Heart left ventricle (tissue), 16 donors: ENCODE measurements around the gene DAP. TPM values are rescaled to one million over a fixed set of nuclear protein-coding genes. Genes with fewer than 3 reads are reported as not detected.

Source experiments
- ATAC-seq, 4 donors: fragments of 200-7000 bp; cut with Tn5 transposase; one replicate each; pipeline ENCODE4 v1.9.1; 2020 to 2022; ENCODE audit warnings: moderate library complexity in 4 of 4, mild to moderate bottlenecking in 3 of 4, moderate number of reproducible peaks in 1 of 4
- DNase-seq, 5 donors: peaks; one replicate each; pipeline ENCODE4 v3.0.0-alpha.2; 2020
- H3K27ac ChIP-seq, 12 donors: fragments of 200-600 bp; sonication (generic) in 4 of 12; one replicate each; pipeline versions ENCODE4 v1.5.0 to v1.8.0; 2016 to 2022; ENCODE audit warnings: mild to moderate bottlenecking in 2 of 12
- H3K27me3 ChIP-seq, 9 donors: fragments of 200-600 bp; sonication (generic) in 2 of 9; one replicate each; pipeline versions ENCODE4 v1.5.1 to v1.8.0; 2016 to 2022; ENCODE audit warnings: mild to moderate bottlenecking in 3 of 9
- H3K36me3 ChIP-seq, 9 donors: fragments of 200-600 bp; sonication (generic) in 2 of 9; one replicate each; pipeline versions ENCODE4 v1.5.0 to v1.8.0; 2018 to 2022; ENCODE audit warnings: mild to moderate bottlenecking in 2 of 9
- H3K4me1 ChIP-seq, 12 donors: fragments of 200-600 bp; sonication (generic) in 4 of 12; one replicate each; pipeline versions ENCODE4 v1.5.0 to v1.8.0; 2016 to 2022; ENCODE audit warnings: mild to moderate bottlenecking in 3 of 12
- H3K4me3 ChIP-seq, 12 donors: fragments of 200-600 bp; sonication (generic) in 4 of 12; one replicate each; pipeline versions ENCODE4 v1.5.0 to v1.8.0; 2017 to 2022; ENCODE audit warnings: mild to moderate bottlenecking in 9 of 12, moderate library complexity in 4 of 12
- H3K9me3 ChIP-seq, 12 donors: fragments of 200-600 bp; sonication (generic) in 4 of 12; one replicate each; pipeline versions ENCODE4 v1.5.0 to v1.8.0; 2016 to 2022; ENCODE audit warnings: mild to moderate bottlenecking in 1 of 12
- CTCF ChIP-seq, 12 donors: fragments of 200-600 bp; sonication (generic) in 4 of 12; IDR thresholded peaks; one replicate each; pipeline versions ENCODE4 v1.5.0 to v1.8.0; 2018 to 2022; ENCODE audit warnings: antibody characterized with exemption in 12 of 12, mild to moderate bottlenecking in 5 of 12
- POLR2A ChIP-seq, 2 donors: fragments of 450-650 bp; IDR thresholded peaks; one replicate each; pipeline ENCODE4 v1.6.1; 2017; ENCODE audit warnings: antibody characterized with exemption in 2 of 2, mild to moderate bottlenecking in 2 of 2, moderate library complexity in 2 of 2
- WGBS, 4 donors: extraction: QIAGEN DNeasy Blood & Tissue Kit in 2 of 4; methylation state at CpG; one replicate each; pipeline versions ENCODE4 v1.1.5 to v1.1.7; 2013 to 2018; 5-methylcytosine and 5-hydroxymethylcytosine counted together
- intact Hi-C, 10 donors: fragments of 100-400 bp; cut with DNase I; formaldehyde crosslinking; loops; one replicate each; pipeline versions ENCODE4 v1.11.1 to v1.14.2; 2022
- polyA plus RNA-seq, 2 donors: library from polyadenylated mRNA; stranded (reverse); fragments of 200-250 nt; gene quantifications; one replicate each; pipeline ENCODE4 v1.2.3, GENCODE V29; 2013
- total RNA-seq, 9 donors: library from RNA; depleted of rRNA in 2 of 9; stranded (reverse); fragments of >200 nt in 2 of 9; fragmentation: NEBNext Ultra II Directional in 3 of 9; extraction: Animal tissue kit (Norgen Biotek cat#: 25700) in 3 of 9; gene quantifications; one replicate each; pipeline versions ENCODE4 v1.1.0 to v1.2.4, GENCODE V29; 2016 to 2023
- donor health status: ischemic (EF 13 %, LVEDD 7.1; RV severe dilation, severe dysfunction).
- donor health status: healthy with polysubstance abuse.
- donor health status: DM: no; HTN: yes; CAD: no.
- donor health status: DM: no; HTN: no; CAD: no.
- donor health status: ischemic (EF 25% LVEDD 6.9; RV normal size, moderate dysfunction).
- donor health status: ischemic (EF 25% LVEDD 5.7; RV mildly dilated, moderate dysfunction).
- donor health status: healthy.
- donor health status: DM: yes; HTN: yes; CAD: no.
- donor health status: ischemic (EF 35%, LVEDD 5.7; RV mildly dilated, moderate dysfunction).
- donor health status: nonischemic (EF 11% LVEDD 7.7; RV severe dilation, severe dysfunction).
- donor health status: DM: yes; HTN: yes; CAD: no.
- donor health status: PGD.
- donor health status: ischemic (EF 29% LVEDD 5.4; RV normal size, mild dysfunction).
- donor health status: nonischemic (EF 23%, LVEDD 6.1; RV moderate dilation, normal function).

Gene DAP
- total and polyA plus RNA-seq, 11 donors, result 13.8 to 61.6 (median 28.5) TPM

GRCh38 chr5:10744681-10745080 is 16.4 kb downstream of the DAP start:
- Histone ChIP-seq H3K4me1 (peaks cover 0 to 36% (median 6%) of the 10 kb centered on the region in 12 donors), H3K27ac (peak overlapping the region in 7 of 12 donors; percentile 10 to 67 (median 24)), H3K4me3 (no peak overlapping the region), H3K9me3 (peaks cover 0 to 15% (median 0%) of the 10 kb centered on the region in 12 donors), H3K36me3 (peaks cover 0 to 64% (median 42%) of the 10 kb centered on the region in 9 donors), H3K27me3 (no peaks in the 10 kb centered on the region)
- peak; percentile 45 to 72 (median 63) for ATAC-seq
- TF ChIP-seq CTCF (IDR thresholded peaks at IDR 0.05), result no peak
- TF ChIP-seq POLR2A (IDR thresholded peaks at IDR 0.05), result no peak
- DNase-seq, result no peak
- intact Hi-C loops, result no loop called here
- 62 to 79% (median 70%) methylated on average over 8 of the region's 8 CpGs for WGBS, 4 donors

GRCh38 chr5:10743951-10744350 is 17.1 kb downstream of the DAP start:
- ATAC-seq (no peak), DNase-seq (no peak)
- peaks cover 0 to 36% (median 6%) of the 10 kb centered on the region in 12 donors for H3K4me1 ChIP-seq
- no peaks in the 10 kb centered on the region for H3K27me3 ChIP-seq
- H3K4me3 ChIP-seq, result no peak overlapping the region
- peaks cover 0 to 62% (median 40%) of the 10 kb centered on the region in 9 donors for H3K36me3 ChIP-seq
- intact Hi-C loops, result no loop called here
- TF ChIP-seq POLR2A (IDR thresholded peaks at IDR 0.05) (no peak), CTCF (IDR thresholded peaks at IDR 0.05) (no peak)
- peak overlapping the region in 1 of 12 donors; percentile 9 for H3K27ac ChIP-seq
- H3K9me3 ChIP-seq, result peaks cover 0 to 15% (median 0%) of the 10 kb centered on the region in 12 donors

- intact Hi-C loops, result no loop called here
- Histone ChIP-seq H3K27me3 (no peaks in the 10 kb centered on the region), H3K4me3 (no peak overlapping the region), H3K9me3 (peaks cover 0 to 15% (median 0%) of the 10 kb centered on the region in 12 donors), H3K27ac (peak overlapping the region in 1 of 12 donors; percentile 9), H3K4me1 (peaks cover 0 to 36% (median 6%) of the 10 kb centered on the region in 12 donors), H3K36me3 (peaks cover 0 to 60% (median 40%) of the 10 kb centered on the region in 9 donors)
- ATAC-seq (no peak), DNase-seq (no peak)
- TF ChIP-seq POLR2A (IDR thresholded peaks at IDR 0.05) (no peak), CTCF (IDR thresholded peaks at IDR 0.05) (no peak)
- 80 to 86% (median 85%) methylated on average over 5 of the region's 5 CpGs for WGBS, 4 donors
Observed at GRCh38 chr5:10743526-10743925, 17.5 kb downstream of the DAP start.

- no peaks in the 10 kb centered on the region for H3K27me3 ChIP-seq
- DNase-seq, result no peak
- no peak overlapping the region for H3K27ac ChIP-seq
- 82 to 96% (median 91%) methylated on average over 9 of the region's 9 CpGs for WGBS, 4 donors
- H3K4me3 ChIP-seq, result no peak overlapping the region
- no peak for ATAC-seq
- H3K4me1 ChIP-seq, result peaks cover 0 to 32% (median 11%) of the 10 kb centered on the region in 12 donors
- peaks cover 0 to 48% (median 26%) of the 10 kb centered on the region in 9 donors for H3K36me3 ChIP-seq
- TF ChIP-seq CTCF (IDR thresholded peaks at IDR 0.05), result no peak
- TF ChIP-seq POLR2A (IDR thresholded peaks at IDR 0.05), result no peak
- peaks cover 0 to 18% (median 0%) of the 10 kb centered on the region in 12 donors for H3K9me3 ChIP-seq
- intact Hi-C loops, result no loop called here
Observed at GRCh38 chr5:10741661-10742060, 19.4 kb downstream of the DAP start.
